Pericardium fibroblast (primary cell): ENCODE measurements around the gene CCNL2. TPM values are rescaled to one million over a fixed set of nuclear protein-coding genes. Genes with fewer than 3 reads are reported as not detected.

Experiments
- total RNA-seq: library from RNA; depleted of rRNA; stranded (reverse); fragments of >200 nt; gene quantifications from 2 replicates; pipeline ENCODE4 v1.2.3, GENCODE V29; 2015

The CCNL2 gene
- total RNA-seq = 92.3 and 98.2 TPM in 2 replicates

DNA sequence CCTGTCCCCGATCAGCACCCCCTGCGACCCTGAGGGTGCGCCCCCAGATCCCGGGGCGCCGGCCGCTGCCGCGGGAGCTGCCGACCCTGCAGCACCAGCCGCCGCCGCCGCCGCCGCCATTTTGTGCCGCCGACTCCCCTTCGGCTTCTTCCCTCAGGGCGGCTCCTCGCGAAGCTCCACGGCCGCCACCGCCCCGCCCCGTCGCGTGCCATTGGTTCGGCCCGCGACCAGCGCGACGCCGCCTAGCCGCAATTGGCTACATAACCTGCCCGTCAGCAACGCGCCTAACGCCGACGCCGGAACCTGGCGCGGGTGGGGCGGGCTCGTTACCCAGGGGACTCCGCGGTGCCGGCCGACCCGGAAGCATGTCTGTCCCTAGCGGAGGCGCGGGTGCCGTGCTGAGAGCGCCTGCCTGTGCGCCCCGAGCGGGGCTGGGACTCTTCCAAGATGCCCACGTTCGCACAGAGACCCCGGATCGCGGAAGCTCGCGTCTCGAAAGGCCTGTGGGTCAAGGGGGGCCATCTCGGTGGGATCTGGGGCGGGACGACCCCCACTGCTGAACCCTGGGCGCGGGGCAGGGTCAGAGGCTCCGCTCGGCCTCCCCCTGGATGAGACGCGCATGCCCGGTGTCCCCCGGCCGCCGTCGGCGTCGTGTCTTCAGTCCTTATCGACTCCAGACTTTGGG lies at the start of gene CCNL2:
Gene CCNL2 (minus strand): TSS at position 149 of the 685 bp plus-strand sequence. CDS start 29 bp downstream, at position 120.

DNA sequence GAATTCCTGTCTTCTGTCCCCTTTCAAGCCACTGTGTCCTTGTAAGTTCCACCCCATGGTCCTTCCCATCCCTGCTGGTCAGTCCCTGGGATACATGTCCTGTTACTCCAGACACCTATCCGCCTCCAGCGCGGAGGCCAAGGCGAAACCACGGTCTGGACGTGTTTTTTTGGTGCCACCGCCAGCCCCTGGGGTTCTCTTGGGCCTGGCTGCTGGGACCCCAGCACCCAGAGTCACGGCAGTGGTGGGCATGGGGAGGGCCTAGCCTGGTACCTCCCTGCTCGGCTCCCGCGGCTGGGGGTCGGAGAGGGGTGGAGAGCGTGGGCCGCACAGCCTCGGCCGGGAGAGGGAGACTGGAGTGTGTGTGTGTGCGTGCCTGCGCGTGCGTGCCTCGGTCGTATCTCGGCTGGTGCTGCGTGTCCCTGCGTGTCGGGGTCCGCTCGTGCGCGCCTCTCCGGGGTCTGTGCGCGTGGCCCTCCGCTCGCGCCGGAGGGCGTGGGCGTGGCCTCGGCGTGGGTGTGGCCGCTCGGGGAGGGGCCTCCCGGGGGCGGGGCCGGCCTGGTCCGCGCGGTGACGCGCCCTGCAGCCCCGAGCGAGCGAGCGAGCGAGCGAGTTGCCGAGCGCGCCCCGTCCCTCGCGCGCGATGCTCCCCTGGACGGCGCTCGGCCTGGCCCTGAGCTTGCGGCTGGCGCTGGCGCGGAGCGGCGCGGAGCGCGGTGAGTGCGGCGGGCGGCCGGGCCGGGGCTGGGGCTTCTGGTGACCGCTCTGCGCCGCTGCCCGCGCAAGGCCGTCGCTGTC lies 36.2 kb upstream of the CCNL2 start, which contains the start of gene VWA1:
Gene VWA1 (plus strand): TSS at position 585 of the 798 bp plus-strand sequence. CDS start 59 bp downstream, at position 644.

DNA sequence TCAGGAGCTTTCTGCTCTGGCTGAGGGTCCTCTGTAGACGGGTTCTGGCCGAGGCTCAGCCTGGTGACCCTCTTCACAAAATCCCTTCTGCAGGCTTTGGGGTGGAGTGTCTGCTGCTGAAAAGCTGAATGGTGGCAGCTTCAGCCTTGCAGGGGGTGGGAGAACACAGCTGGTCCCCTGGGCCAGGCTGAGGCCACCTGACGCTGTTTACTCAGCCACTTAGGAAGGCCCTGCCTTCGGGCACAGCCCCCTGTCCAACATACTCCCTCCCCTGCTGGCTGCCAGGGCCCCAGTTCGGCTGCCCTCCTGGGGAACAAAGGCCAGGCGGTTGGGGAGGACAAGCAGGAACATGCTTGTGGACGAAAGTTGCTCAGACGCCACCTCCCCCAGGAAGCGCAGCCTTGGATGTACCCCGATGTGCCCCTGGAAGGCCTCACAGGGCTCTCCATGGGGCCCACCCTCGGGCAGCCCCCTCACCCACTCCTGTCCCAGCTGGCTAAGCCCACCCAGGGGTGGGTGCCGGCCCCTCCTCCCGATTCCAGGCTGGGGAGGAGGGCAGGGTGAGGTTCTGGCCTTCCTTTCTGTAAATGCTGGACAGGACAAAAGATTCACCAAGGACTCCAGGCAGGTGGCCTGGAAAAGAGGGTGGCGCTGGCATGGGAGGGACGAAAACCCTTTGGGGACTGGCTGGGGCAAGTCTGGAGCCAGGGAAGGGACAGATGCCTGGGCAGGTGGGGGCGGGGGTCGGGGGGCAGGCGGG lies 22.2 kb upstream of the CCNL2 start, which contains the start of gene ANKRD65:
Gene ANKRD65 (minus strand): TSS at position 130 of the 760 bp plus-strand sequence. CDS start 271 bp downstream, outside the sequence.

DNA sequence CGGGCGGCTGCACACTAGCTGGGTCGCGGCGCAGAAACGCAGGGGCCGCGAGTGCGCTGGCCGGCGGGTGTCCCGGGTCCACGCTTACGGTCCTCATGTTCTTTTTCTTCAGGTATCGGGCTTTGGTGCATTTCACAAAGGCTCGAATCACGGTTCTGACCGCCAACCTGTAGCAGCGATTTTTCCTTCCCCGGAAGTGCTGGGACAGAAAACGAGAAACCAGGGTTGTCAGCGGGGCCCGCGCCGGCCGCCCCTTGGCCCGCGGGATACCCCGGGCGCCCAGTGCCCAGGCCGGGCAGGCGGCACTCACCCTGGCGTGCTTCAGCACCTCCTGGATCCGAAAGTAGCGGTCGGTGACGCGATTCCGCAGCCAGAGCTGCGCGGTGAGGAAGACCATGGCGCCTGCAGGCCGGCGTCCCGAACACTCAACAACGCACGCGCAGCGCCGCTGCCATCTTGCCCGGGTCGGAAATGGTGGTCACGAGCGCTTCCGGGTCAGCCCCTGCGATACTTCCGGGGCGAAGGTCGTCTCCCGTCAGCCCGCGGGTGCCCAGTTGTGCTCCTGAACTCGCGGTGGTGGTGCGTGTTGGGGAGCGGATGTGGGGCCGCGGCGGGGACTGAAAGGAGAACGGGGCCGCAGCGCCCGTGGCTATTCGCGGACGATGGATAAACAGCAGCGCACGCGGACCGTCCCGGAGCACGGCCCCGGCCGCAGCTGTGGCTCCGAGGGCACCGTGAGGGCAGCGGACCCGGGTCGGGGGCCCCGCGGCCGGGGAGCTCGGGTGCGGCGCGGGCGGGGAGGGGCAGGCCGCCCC lies 7.9 kb upstream of the CCNL2 start, which contains the start of gene MRPL20:
Gene MRPL20 (minus strand): TSS at position 473 of the 815 bp plus-strand sequence. CDS start 76 bp downstream, at position 397.

DNA sequence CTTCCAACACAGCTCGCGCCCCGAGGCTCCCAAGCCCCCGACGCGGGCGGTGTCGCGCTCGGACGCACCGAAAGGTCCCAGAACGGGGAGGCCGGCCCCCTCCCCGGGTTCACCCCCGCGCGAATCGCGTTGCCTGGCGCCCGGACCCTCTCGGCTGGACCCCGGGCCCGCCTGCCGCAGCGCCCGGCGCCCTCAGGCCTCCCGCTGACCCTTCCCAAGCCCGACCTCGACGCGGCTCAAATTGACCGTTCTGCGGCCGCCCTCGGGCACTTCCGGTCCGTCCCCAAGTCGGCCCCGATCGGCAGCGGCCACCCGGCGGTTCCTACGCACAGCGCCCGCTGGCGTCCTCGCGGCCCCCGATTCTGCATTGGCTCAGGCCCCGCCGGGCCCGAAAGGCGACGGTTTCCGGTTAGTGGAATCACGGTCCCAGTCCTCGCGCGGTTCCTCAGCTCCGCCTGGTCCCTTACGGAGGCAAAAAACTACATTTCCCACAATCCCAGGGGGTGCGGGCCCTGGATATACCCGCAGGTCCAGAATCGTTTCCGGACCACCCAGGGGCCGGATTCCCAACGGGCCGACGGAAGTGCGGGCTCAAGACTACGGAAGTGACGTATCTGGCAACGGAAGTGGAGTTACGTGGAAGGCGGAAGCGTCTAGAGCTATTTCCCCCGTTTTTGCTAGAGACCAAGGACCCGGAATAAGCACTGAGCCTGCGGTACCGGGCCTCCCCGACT lies 24.0 kb downstream of the CCNL2 start, which contains the start of gene AURKAIP1:
Gene AURKAIP1 (minus strand): TSS at position 279 of the 734 bp plus-strand sequence. CDS start 451 bp downstream, outside the sequence.

DNA sequence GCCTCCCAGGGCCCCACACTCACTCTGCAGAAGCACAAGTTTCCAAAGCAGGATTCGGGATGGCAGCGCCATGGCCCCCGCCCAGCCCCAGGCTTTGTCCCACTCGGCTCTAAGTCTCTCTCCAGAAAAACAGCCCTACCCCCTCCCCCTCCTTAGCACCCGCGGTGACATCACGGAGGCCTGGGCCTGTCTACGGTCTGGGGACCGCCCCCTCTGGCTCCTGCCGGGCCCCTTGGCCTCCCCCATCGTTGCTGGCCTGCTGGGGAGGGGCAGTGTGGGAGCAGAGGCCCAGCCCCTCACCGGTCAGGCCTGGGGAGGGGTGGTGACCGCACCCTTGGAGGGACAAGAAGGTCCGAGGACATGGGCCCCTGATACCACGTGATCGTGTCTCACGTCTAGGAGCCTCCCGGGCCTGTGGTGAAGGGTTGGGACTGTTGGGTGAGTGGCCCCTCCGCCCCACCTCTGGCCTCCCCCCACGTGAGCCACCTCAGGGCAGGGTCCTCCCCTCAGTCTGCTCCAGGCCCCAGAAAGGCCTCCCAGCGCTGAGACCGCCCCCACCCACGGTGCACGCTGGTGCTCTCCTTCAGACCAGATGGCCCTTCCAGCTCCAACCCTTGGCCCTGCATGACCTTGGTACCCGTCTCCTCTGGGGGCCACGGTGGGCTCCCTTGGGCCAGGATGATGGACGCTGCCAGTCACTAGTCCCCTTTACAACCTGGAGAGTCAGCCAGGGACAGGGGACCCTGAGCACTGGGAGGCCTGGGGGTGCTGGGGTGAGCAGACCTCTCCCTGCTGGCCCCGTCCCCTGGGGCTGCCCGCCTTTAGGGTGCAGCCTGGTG lies 40.5 kb downstream of the CCNL2 start, which contains the start of gene MXRA8:
Gene MXRA8 (minus strand): TSS at position 123 of the 839 bp plus-strand sequence. CDS start 51 bp downstream, at position 72.

DNA sequence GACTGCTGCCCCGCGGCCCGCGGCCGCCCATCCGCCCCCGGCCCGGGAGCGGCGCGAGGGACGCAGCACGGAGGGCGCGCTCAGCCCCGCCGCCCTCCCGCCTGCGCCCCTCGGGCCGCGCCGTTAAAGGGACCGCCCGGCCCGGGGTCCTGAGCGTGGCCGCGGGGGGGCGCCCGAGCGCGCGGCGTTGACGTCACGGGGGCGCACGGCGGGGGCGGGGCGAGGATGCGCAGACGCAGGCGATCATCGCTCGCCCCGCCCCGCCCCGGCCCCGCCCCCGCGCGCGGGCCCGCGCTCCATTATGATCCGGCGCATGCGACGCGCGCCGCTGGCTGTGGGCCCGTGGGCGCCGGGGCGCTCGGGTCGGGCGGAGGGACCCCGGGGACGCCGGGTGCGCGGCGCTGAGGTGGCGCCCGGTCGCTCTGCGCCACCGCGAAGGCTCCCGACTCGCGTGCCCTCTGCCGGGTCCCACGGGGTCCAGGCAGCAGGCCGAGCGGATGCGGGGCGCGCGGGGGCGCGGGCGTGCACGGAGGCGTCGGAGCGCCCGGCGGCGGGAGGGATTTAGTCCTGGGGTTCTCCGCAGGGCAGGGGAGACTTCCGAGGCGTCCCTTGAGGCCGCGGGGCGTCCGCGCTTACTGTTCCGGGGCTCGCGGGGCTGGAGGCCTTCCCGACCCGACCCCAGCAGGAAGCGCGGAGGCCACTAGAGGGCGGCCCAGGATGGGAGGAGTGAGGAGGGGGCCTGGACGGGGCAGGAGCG lies 49.7 kb downstream of the CCNL2 start, which contains the start of gene DVL1:
Gene DVL1 (minus strand): TSS at position 163 of the 757 bp plus-strand sequence. CDS start 353 bp downstream, outside the sequence.

Other genes starting within 250 kb of the CCNL2 start
- gene TTLL10, start 225.5 kb downstream of the CCNL2 start, total RNA-seq = not detected in 2 replicates
- not detected in 2 replicates for gene TNFRSF18, start 192.7 kb downstream of the CCNL2 start, total RNA-seq
- gene TNFRSF4, start 185.2 kb downstream of the CCNL2 start, total RNA-seq = not detected in 2 replicates
- gene SDF4, start 167.3 kb downstream of the CCNL2 start, total RNA-seq = 162 and 228 TPM in 2 replicates
- gene B3GALT6, start 167.1 kb downstream of the CCNL2 start, total RNA-seq = 34.2 and 34.5 TPM in 2 replicates
- 0.26 and 3.9 TPM in 2 replicates for gene C1QTNF12, start 152.6 kb downstream of the CCNL2 start, total RNA-seq
- 25.6 and 36.6 TPM in 2 replicates for gene UBE2J2, start 125.5 kb downstream of the CCNL2 start, total RNA-seq
- 0.82 and 5.0 TPM in 2 replicates for gene SCNN1D, start 118.9 kb downstream of the CCNL2 start, total RNA-seq
- gene ACAP3, start 91.4 kb downstream of the CCNL2 start, total RNA-seq = 28.4 and 41.5 TPM in 2 replicates
- 36.8 and 39.9 TPM in 2 replicates for gene PUSL1, start 90.7 kb downstream of the CCNL2 start, total RNA-seq
- gene INTS11, start 74.7 kb downstream of the CCNL2 start, total RNA-seq = 66.6 and 67.9 TPM in 2 replicates
- 28.4 and 40.4 TPM in 2 replicates for gene CPTP, start 74.5 kb downstream of the CCNL2 start, total RNA-seq
- 0.35 TPM in 1 of 2 replicates, not detected in the other for gene TAS1R3, start 68.1 kb downstream of the CCNL2 start, total RNA-seq
- 48.9 and 51.7 TPM in 2 replicates for gene DVL1, start 49.9 kb downstream of the CCNL2 start, total RNA-seq
- 368 and 672 TPM in 2 replicates for gene MXRA8, start 40.8 kb downstream of the CCNL2 start, total RNA-seq
- 101 and 136 TPM in 2 replicates for gene AURKAIP1, start 24.1 kb downstream of the CCNL2 start, total RNA-seq
- gene MRPL20, start 8.0 kb upstream of the CCNL2 start, total RNA-seq = 102 and 107 TPM in 2 replicates
- 0.35 and 2.9 TPM in 2 replicates for gene ANKRD65, start 21.9 kb upstream of the CCNL2 start, total RNA-seq
- 12.3 and 18.0 TPM in 2 replicates for gene VWA1, start 36.4 kb upstream of the CCNL2 start, total RNA-seq
- under 0.01 TPM in 1 of 2 replicates, not detected in the other for gene ATAD3C, start 50.4 kb upstream of the CCNL2 start, total RNA-seq
- 8.0 and 27.4 TPM in 2 replicates for gene ATAD3B, start 72.4 kb upstream of the CCNL2 start, total RNA-seq
- gene ATAD3A, start 112.8 kb upstream of the CCNL2 start, total RNA-seq = 23.4 and 27.7 TPM in 2 replicates
- 4.1 and 6.1 TPM in 2 replicates for gene TMEM240, start 141.3 kb upstream of the CCNL2 start, total RNA-seq
- 134 and 149 TPM in 2 replicates for gene SSU72, start 175.5 kb upstream of the CCNL2 start, total RNA-seq
- gene FNDC10, start 200.8 kb upstream of the CCNL2 start, total RNA-seq = 22.8 and 23.8 TPM in 2 replicates
- 57.9 and 64.6 TPM in 2 replicates for gene MIB2, start 216.2 kb upstream of the CCNL2 start, total RNA-seq
- 117 and 174 TPM in 2 replicates for gene MMP23B, start 232.8 kb upstream of the CCNL2 start, total RNA-seq